Measurements from ENCODE around the gene SIGLECL1.
A peak's percentile ranks its signal among the peaks of the same experiment; 100 is the strongest.

SIGLECL1 gene
- 0 reads per million in 4 donors for total RNA-seq

- DNase-seq = no peak
Measured at GRCh38 chr19:51250786-51251467, at the start of gene SIGLECL1. SIGLECL1 (plus strand) TSS chr19:51251080; CDS start chr19:51264073, 12,993 bp downstream.

DNA sequence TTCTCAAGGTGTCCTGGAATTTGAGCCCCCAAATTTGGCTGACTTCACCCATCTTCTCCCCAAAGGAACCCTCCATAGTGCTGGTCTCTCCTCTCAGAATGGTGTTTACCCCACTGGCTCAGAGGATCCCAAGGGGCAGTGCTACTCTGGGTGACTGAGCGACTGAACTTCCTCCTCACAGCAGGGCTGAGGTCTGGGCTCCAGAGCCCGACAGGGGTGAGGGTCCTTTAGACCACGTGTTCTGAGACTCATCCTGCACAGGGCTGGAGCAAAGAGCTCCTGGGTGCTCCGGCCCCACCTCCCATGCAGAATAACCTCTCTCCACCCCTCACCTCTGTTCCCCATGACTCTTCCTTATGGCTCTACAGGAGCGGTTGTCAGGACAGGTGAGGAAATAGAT lies 49.2 kb upstream of the SIGLECL1 start:
- no peak for DNase-seq

GRCh38 chr19:51203916-51204315 lies 47.0 kb upstream of the SIGLECL1 start:
- DNase-seq = no peak

- DNase-seq = no peak
Measured at GRCh38 chr19:51204321-51204720, 46.6 kb upstream of the SIGLECL1 start.

- no peak for DNase-seq
Measured at GRCh38 chr19:51207747-51208146, 43.1 kb upstream of the SIGLECL1 start.

GRCh38 chr19:51210191-51210784 lies 40.6 kb upstream of the SIGLECL1 start:
- no peak for DNase-seq

DNA sequence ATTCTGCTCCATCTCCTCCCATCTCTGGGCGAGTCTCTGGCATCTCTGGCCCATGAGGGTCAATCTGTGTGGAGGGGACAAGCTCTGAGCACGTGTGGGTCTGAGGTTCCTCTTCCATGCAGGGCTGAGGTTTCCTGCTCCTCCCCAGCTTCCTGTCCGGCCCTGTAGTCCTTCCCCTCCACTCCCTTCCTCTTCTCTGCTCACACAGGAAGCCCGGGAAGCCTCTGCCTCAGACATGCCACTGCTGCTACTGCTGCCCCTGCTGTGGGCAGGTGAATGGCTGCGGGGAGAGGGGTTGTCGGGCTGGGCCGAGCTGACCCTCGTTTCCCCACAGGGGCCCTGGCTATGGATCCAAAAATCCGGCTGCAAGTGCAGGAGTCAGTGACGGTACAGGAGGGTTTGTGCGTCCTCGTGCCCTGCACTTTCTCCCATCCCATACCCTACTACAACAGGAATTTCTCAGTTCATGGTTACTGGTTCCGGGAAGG lies 40.0 kb upstream of the SIGLECL1 start:
- DNase-seq = peak in 1 of 5 donors; percentile 11

DNA sequence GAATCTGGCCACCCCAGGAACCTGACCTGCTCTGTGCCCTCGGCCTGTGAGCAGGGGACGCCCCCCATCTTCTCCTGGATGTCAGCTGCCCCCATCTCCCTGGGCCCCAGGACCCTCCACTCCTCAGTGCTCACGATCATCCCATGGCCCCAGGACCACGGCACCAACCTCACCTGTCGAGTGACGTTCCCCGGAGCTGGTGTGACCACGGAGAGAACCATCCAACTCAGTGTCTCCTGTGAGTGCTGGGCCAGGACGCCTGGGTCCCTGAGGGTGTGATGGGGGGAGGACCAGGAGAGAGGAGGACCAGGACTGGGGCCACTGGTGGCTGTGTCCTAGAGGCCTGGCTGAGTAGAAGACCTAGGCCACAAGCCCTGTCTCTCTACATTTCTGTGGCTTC lies 39.0 kb upstream of the SIGLECL1 start:
- no peak for DNase-seq

DNA sequence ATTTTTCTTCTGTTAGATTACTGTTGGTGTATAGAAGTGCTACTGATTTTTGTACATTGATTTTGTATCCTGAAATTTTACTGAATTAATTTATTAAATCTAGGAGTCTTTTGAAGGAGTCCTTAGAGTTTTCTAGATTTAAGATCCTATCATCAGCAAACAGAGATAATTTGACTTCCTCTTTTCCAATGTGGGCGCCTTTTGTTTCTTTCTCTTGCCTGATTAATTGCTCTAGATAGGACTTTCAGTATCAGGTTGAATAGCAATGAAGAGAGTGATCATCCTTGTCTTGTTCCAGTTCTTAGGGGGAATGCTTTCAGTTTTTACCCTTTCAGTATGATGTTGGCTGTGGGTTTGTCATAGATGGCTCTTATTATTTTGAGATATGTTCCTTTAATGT lies 31.6 kb upstream of the SIGLECL1 start:
- no peak for DNase-seq

DNA sequence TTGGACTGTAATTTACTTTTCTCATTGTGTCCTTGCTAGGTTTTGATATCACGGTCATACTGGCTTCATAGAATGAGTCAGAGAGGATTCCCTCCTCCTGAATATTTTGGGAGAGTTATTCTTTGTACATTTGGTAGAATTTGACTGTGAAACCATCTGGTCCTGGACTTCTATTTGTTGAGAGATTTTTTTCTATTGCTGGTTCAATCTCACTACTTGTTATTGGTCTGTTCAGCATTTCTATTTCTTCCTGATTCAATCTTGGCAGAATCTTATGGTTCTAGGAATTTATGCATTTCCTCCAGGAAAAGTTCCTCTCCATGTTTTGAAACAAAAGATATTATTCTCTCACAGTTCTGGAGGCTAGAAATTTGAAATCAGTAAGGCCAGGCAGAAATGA lies 30.9 kb upstream of the SIGLECL1 start:
- DNase-seq = no peak

DNA sequence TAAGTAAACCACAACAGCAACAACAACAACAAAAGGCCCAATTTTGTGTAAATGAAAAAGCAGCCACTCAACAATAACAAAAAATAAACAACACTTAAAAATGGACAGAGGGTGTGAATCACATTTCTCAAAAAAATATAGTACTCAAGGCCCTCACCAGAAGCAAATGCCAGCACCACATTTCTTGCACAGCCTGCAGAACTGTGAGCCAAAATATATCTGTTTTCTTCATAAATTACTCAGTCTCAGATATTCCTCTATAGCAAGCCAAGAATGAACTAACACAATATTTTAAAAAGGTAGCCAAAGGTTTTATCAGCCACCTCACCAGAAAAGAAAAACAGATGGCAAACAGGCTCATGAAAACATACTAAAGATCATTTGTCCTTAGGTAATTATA lies 29.9 kb upstream of the SIGLECL1 start:
- no peak for DNase-seq

GRCh38 chr19:51224163-51224641 lies 26.7 kb upstream of the SIGLECL1 start:
- DNase-seq = peak in 1 of 5 donors; percentile 53

- DNase-seq = peak in 1 of 5 donors; percentile 24
Measured at GRCh38 chr19:51224898-51225393, 25.9 kb upstream of the SIGLECL1 start, which contains the start of gene CD33. CD33 (plus strand) TSS chr19:51225080; CDS start chr19:51225119, 39 bp downstream.

DNA sequence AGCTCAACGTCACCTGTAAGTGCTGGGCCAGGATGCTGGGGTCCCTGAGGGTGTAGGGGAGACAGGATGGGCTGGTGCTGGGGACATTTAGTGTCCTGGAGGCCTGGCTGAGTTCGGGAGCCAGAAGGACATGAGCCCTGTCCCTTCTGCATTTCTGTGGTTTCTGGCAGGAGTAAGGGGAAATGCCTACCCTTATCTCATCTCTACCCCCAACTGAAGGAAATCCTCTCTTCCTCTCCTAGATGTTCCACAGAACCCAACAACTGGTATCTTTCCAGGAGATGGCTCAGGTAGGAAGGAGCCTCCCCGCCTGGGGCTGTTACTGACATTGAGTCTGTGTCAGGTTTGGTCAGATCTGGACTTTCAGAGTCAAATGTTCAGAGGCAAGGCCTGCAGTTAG lies 24.8 kb upstream of the SIGLECL1 start:
- no peak for DNase-seq

DNA sequence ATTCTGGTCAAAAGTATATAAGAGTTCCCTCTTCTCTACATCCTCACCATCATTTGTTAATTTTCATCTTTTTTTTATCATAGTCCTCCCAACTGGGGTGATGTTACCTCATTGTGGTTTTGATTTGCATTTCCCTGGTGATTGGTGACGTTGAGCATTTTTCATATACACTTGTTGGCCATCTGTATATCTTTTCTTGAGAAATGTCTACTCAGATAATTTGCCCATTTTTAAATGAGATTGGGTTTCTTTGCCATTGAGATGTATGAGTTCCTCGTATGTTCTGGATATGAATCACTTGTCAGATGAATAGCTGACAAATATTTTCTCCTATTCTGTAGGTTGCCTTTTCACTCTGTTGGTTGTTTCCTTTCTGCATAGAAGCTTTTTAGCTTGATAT lies 23.6 kb upstream of the SIGLECL1 start:
- peak in 1 of 5 donors; percentile 23 for DNase-seq

- no peak for DNase-seq
Measured at GRCh38 chr19:51227966-51228365, 22.9 kb upstream of the SIGLECL1 start.

- DNase-seq = no peak
Measured at GRCh38 chr19:51240866-51241265, 10.0 kb upstream of the SIGLECL1 start.

DNA sequence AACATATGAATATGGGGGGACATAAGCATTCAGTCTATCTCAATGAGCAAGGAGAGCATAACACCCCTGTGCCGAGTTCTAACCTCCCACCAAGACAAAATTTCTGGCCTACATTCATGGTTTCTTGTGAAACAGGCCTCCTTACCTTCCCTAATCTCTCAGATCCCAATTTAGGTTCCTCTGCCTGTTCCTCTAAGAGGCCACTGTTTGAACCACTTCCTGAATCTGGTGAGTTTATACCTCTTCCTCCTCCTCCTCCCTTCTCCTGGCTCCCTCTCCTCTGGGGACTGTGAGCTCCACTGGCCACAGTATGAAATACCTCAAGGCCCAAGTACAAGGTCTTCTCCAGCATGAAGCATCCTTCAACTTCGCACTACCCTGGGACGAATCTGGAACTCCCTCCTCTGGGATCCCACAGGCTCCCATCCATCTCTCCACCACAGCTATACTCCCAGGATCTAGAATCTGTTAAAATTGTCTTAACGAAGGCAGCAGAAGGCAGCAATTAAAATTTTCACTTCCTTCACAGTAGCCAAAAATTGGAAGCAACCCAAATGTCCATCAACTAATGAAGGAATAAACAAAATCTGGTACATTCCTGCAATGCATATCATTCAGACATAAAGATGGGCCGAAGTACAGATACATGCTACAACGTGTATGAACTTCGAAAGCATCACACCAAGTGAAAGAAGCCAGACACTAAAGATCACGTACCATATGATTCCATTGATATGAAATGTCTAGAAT lies 7.8 kb upstream of the SIGLECL1 start:
- DNase-seq = no peak

DNA sequence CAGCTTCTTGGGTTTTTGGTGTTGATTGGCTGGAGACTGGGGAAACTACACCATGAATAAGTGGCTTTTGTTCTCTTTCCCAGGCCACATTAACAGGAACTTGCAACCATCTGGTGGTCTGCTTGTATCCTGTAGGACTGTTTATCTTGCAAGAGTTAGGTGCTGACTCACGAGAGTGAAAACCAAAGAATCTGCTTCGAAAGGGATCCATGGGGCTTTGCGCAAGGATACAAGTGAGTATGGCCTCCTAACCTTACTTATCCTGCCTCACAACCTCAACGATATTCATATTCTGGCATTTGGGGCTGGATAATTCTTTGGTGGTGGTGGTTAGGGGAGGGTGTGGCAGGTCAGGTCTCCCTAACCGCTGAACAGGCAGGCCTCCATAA lies 4.7 kb upstream of the SIGLECL1 start:
- DNase-seq = peak in 1 of 5 donors; percentile 43

DNA sequence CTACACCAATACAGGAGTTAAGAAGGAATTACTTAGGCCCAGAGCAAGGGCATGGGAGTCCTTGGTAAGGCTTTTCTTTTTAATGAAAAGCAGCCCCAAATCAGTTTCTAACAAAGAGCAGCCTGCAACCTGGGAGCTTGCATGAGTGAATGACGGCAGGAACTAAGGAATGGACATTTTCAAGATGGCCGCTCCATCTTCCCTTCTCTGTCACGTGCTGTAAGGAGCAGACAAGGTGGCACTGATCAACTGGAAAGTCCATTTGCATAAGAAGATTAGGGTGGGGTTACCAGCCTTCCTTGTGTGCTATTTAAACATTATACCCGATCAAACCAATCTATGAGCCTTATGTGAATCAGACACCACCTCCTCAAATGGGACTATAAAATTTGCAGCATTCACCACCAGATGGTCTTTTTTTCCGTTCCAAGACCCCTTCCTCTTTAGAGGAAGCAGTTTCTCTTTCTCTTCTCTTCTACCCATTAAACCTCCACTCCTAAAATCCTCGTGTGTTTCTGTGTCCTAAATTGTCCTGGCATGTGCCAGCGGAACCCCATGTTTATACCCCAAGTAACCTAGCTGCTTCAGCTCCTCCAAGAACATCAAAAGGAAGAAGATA lies 2.8 kb upstream of the SIGLECL1 start:
- no peak for DNase-seq

DNA sequence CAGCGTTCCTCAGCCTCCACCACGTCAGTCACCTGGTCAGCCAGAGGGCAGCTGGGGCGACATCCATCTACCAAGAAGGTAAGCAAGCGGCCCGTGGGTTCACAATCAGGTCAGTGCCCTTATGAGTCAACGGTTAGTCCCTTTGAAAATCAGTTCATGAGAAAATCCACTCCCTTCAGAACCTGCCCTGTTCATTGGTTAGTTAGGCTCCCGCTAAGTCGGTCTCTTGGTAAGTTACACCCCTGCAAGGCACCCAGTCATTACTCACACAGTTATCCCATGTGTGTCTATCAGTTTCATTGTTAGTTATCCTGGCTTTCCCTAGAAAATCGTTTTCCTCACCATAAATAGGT lies 564 bp downstream of the SIGLECL1 start:
- DNase-seq = peak in 1 of 5 donors; percentile 28

- no peak for DNase-seq
Measured at GRCh38 chr19:51252306-51253079, 1.6 kb downstream of the SIGLECL1 start.
